IMR-90 (cell line): ENCODE measurements around the gene CLDN6.
A peak's percentile ranks its signal among the peaks of the same experiment; 100 is the strongest.

Experiments
- BHLHE40 ChIP-seq: fragments of 150-350 bp; IDR thresholded peaks from 2 replicates; pipeline ENCODE4 v1.6.1; 2016; ENCODE audit warnings: mild to moderate bottlenecking, low read depth, low read length
- CEBPB ChIP-seq: IDR thresholded peaks from 2 replicates; pipeline ENCODE4 v1.6.1; 2012; ENCODE audit warnings: low read depth, low read length, improper control_type of control experiment
- CHD1 ChIP-seq: IDR thresholded peaks from 2 replicates; pipeline ENCODE4 v1.6.1; 2012; ENCODE audit warnings: low read depth, low read length, improper control_type of control experiment
- CTCF ChIP-seq: conservative IDR thresholded peaks from 2 replicates; pipeline ENCODE4 v1.5.1; 2012; ENCODE audit warnings: mild to moderate bottlenecking, low read depth, low read length, improper control_type of control experiment
- FOS ChIP-seq: fragments of 150-350 bp; IDR thresholded peaks from 2 replicates; pipeline ENCODE4 v1.6.1; 2016; ENCODE audit warnings: low read depth, low read length
- MAZ ChIP-seq: IDR thresholded peaks from 2 replicates; pipeline ENCODE4 v1.6.1; 2012; ENCODE audit warnings: low read depth, mild to moderate bottlenecking, low read length, improper control_type of control experiment, moderate library complexity, borderline replicate concordance
- MXI1 ChIP-seq: IDR thresholded peaks from 2 replicates; pipeline ENCODE4 v1.6.1; 2012; ENCODE audit warnings: low read depth, mild to moderate bottlenecking, low read length, moderate library complexity, borderline replicate concordance
- POLR2A ChIP-seq: IDR thresholded peaks from 2 replicates; pipeline ENCODE4 v1.6.1; 2012; ENCODE audit warnings: mild to moderate bottlenecking, low read depth, low read length
- RAD21 ChIP-seq: IDR thresholded peaks from 2 replicates; pipeline ENCODE4 v1.6.1; 2012; ENCODE audit warnings: low read length, improper control_type of control experiment

- TF ChIP-seq CTCF, result peak; percentile 94
- TF ChIP-seq MXI1, result 0 out of 2 replicates have a peak, but pooled peaks have one; percentile 45
- peak; percentile 39; the same call in 1 of the 2 replicates for TF ChIP-seq POLR2A
- TF ChIP-seq FOS, result no peak
- no peak for TF ChIP-seq CEBPB
- TF ChIP-seq RAD21, result peak; percentile 86
- TF ChIP-seq CHD1, result 0 out of 2 replicates have a peak, but pooled peaks have one; percentile 56
- peak; percentile 98 for TF ChIP-seq MAZ
- no peak for TF ChIP-seq BHLHE40
These were observed 41.2 kb upstream of the CLDN6 start for GRCh38 chr16:3059041-3059722.
